Right lobe of liver (tissue), 6 donors: ENCODE data around the gene PSMB11. TPM values are rescaled to one million over a fixed set of nuclear protein-coding genes. Genes with fewer than 3 reads are reported as not detected.

Source experiments
- ATAC-seq, 4 donors: fragments of 200-7000 bp; cut with Tn5 transposase; one replicate each; pipeline ENCODE4 v1.9.1; 2020; ENCODE audit warnings: mild to moderate bottlenecking in 4 of 4, moderate library complexity in 4 of 4
- DNase-seq, 3 donors: peaks; one replicate each; pipeline ENCODE4 v3.0.0-alpha.2; 2020
- H3K27ac ChIP-seq, 3 donors: fragments of 200-600 bp; one replicate each; pipeline ENCODE4 v1.8.0; 2022
- H3K27me3 ChIP-seq, 2 donors: fragments of 200-600 bp; one replicate each; pipeline ENCODE4 v1.8.0; 2022
- H3K36me3 ChIP-seq, 4 donors: fragments of 200-600 bp; sonication (generic) in 1 of 4; one replicate each; pipeline versions ENCODE4 v1.5.1 to v1.8.0; 2017 to 2022; ENCODE audit warnings: control low read depth in 1 of 4
- H3K4me1 ChIP-seq, 4 donors: fragments of 200-600 bp; sonication (generic) in 1 of 4; one replicate each; pipeline versions ENCODE4 v1.5.1 to v1.8.0; 2017 to 2022; ENCODE audit warnings: control low read depth in 1 of 4
- H3K4me3 ChIP-seq, 3 donors: fragments of 200-600 bp; one replicate each; pipeline ENCODE4 v1.8.0; 2022
- H3K9me3 ChIP-seq, 4 donors: fragments of 200-600 bp; sonication (generic) in 1 of 4; one replicate each; pipeline versions ENCODE4 v1.5.1 to v1.8.0; 2017 to 2022; ENCODE audit warnings: control low read depth in 1 of 4
- POLR2A ChIP-seq: fragments of 450-650 bp; IDR thresholded peaks from one replicate; pipeline ENCODE4 v1.6.1; 2017; ENCODE audit warnings: antibody characterized with exemption, mild to moderate bottlenecking
- WGBS: methylation state at CpG from one replicate; pipeline ENCODE4 v1.1.6; 2018; ENCODE audit warnings: low coverage, low lambda C conversion rate; ENCODE audit not compliant: insufficient coverage; ENCODE audit errors: missing lambda C conversion rate; 5-methylcytosine and 5-hydroxymethylcytosine counted together
- intact Hi-C, 2 donors: fragments of 100-400 bp; cut with DNase I; formaldehyde crosslinking; loops; one replicate each; pipeline versions ENCODE4 v1.11.2 to v1.14.1; 2022
- total RNA-seq, 6 experiments: library from RNA; depleted of rRNA in 2 of 6; stranded (reverse); fragments of >200 nt in 2 of 6; fragmentation: NEBNext Ultra II Directional in 3 of 6; extraction: Animal tissue kit (Norgen Biotek cat#: 25700) in 3 of 6; gene quantifications; one replicate each; pipeline versions ENCODE4 v1.1.0 to v1.2.4, GENCODE V29; 2016 to 2023
- TF ChIP-seq, protein P1 (sequence below), 4 donors: fragments of 200-600 bp in 3 of 4; fragments of 450-650 bp in 1 of 4; IDR thresholded peaks; one replicate each; pipeline versions ENCODE4 v1.5.1 to v1.8.0; 2016 to 2022; ENCODE audit warnings: antibody characterized with exemption in 4 of 4, mild to moderate bottlenecking in 2 of 4
- donor health status: DM: no; HTN: yes; CAD: no.
- donor health status: DM: no; HTN: no; CAD: no.
- donor health status: DM: no; HTN: no; CAD: no.
- donor health status: DM: no; HTN: yes; CAD: no.
- donor health status: DM: no; HTN: yes; CAD: no.

The PSMB11 gene
- total RNA-seq, 6 experiments from 2014 or later, result not detected

GRCh38 chr14:23070262-23071129, 28.5 kb downstream of the PSMB11 start:
- TF ChIP-seq POLR2A, result no peak
- TF ChIP-seq, protein P1, sequence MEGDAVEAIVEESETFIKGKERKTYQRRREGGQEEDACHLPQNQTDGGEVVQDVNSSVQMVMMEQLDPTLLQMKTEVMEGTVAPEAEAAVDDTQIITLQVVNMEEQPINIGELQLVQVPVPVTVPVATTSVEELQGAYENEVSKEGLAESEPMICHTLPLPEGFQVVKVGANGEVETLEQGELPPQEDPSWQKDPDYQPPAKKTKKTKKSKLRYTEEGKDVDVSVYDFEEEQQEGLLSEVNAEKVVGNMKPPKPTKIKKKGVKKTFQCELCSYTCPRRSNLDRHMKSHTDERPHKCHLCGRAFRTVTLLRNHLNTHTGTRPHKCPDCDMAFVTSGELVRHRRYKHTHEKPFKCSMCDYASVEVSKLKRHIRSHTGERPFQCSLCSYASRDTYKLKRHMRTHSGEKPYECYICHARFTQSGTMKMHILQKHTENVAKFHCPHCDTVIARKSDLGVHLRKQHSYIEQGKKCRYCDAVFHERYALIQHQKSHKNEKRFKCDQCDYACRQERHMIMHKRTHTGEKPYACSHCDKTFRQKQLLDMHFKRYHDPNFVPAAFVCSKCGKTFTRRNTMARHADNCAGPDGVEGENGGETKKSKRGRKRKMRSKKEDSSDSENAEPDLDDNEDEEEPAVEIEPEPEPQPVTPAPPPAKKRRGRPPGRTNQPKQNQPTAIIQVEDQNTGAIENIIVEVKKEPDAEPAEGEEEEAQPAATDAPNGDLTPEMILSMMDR (IDR thresholded peaks at IDR 0.05), result no peak
- H3K36me3 ChIP-seq, result peaks cover 6 to 61% (median 24%) of the 10 kb centered on the region in 4 donors
- no peaks in the 10 kb centered on the region for H3K27me3 ChIP-seq
- DNase-seq, result no peak
- intact Hi-C loops, result no loop called here
- H3K4me1 ChIP-seq, result peaks cover 0 to 10% (median 5%) of the 10 kb centered on the region in 4 donors
- ATAC-seq, result no peak
- H3K4me3 ChIP-seq, result peak overlapping the region; percentile 55 to 74 (median 63)
- WGBS, result 9% methylated on average over 10 of the region's 10 CpGs
- H3K27ac ChIP-seq, result peak overlapping the region; percentile 37 to 67 (median 63)
- H3K9me3 ChIP-seq, result no peaks in the 10 kb centered on the region

- intact Hi-C loops, result no loop called here
- Histone ChIP-seq H3K9me3 (no peaks in the 10 kb centered on the region), H3K36me3 (peaks cover 10 to 61% (median 24%) of the 10 kb centered on the region in 4 donors), H3K4me3 (peak overlapping the region; percentile 55 to 74 (median 63)), H3K27me3 (no peaks in the 10 kb centered on the region), H3K4me1 (peaks cover 0 to 10% (median 5%) of the 10 kb centered on the region in 4 donors), H3K27ac (peak overlapping the region; percentile 37 to 67 (median 63))
- DNase-seq, result peak; percentile 85 to 87 (median 87)
- TF ChIP-seq POLR2A, result peak; percentile 62
- TF ChIP-seq, protein P1 (IDR thresholded peaks at IDR 0.05), result no peak
- 2% methylated on average over 13 of the region's 14 CpGs for WGBS
- peak; percentile 93 to 98 (median 96) for ATAC-seq
Measured at GRCh38 chr14:23071244-23071920, 29.4 kb downstream of the PSMB11 start.

DNA sequence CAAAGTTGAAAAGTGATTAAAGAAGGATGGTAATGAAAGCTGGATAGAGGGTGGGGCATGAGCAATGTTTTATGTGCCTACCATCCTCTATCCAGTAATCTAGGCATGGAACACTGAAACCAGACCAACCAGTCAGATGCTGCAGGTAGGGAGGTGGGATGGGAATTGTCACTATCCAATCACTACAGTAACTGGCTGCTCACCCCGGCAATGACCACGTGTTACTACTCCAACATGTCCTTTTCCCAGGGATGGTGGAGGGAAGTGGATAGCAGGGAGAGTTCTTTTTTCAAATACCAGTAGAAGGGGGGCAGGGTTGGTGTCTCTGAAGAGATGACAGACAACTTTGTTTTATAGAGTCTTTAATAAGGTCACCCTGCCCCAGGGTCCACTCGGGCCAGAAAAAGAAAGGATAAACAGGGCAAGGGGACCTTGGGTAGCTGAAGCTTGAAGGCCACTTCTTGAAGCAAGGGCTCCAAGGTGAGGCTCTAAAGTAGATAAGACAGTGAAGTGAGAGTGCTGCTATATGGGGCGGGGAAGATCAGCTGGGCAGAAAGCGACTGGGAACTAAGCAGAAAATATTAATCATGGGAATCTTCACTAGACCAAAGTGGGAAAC, 30.0 kb downstream of the PSMB11 start:
- intact Hi-C loops, result no loop called here
- no peaks in the 10 kb centered on the region for H3K27me3 ChIP-seq
- no peak for DNase-seq
- peak overlapping the region in 1 of 3 donors; percentile 55 for H3K4me3 ChIP-seq
- no peaks in the 10 kb centered on the region for H3K9me3 ChIP-seq
- H3K27ac ChIP-seq, result peak overlapping the region; percentile 37 to 67 (median 63)
- no peak for TF ChIP-seq POLR2A
- TF ChIP-seq, protein P1 (IDR thresholded peaks at IDR 0.05), result no peak
- H3K36me3 ChIP-seq, result peaks cover 8 to 61% (median 26%) of the 10 kb centered on the region in 4 donors
- peak in 1 of 4 donors; percentile 1 for ATAC-seq
- H3K4me1 ChIP-seq, result peaks cover 0 to 10% (median 5%) of the 10 kb centered on the region in 4 donors
- WGBS, result 60% methylated on average over 5 of the region's 5 CpGs

DNA sequence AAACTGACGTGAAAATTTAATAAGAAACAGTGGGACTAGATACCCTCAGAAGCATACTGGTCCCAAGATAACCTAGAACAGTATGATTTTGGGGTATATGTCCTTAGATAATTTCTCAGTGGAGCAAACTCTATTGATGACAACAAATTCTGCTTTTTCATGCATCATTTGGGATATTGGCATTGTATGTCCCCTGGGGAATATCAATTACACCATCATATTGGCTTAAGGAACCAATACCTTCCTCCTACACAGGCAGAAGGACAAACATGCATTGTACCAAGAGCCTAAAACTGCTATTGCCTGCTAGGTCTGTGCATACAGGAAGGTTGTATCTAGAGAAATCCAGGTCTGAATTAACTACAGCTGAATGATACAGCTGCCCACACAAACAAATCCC, 32.9 kb downstream of the PSMB11 start:
- Histone ChIP-seq H3K9me3 (no peaks in the 10 kb centered on the region), H3K27me3 (no peaks in the 10 kb centered on the region), H3K36me3 (peaks cover 0 to 68% (median 31%) of the 10 kb centered on the region in 4 donors), H3K4me3 (no peak overlapping the region), H3K27ac (no peak overlapping the region), H3K4me1 (peaks cover 0 to 22% (median 9%) of the 10 kb centered on the region in 4 donors)
- no peak for TF ChIP-seq POLR2A
- TF ChIP-seq, protein P1 (IDR thresholded peaks at IDR 0.05), result no peak
- WGBS, result 100% methylated on average over 1 of the region's 1 CpG
- intact Hi-C loops, result no loop called here
- ATAC-seq (no peak), DNase-seq (no peak)
